Mesodermal cell (in vitro differentiated cells): Measurements from ENCODE around the gene TCF7L1.
"Not testable (repeated sequence)": the region's sequence is repeated elsewhere in the genome, so short reads cannot be mapped to it uniquely, and the experiment has no call there.

Experiments used
- H3K27ac ChIP-seq: 2 replicates; pipeline ENCODE4 v1.7.0; 2013; ENCODE audit warnings: mild to moderate bottlenecking, low read depth, low read length, moderate library complexity; ENCODE audit not compliant: severe bottlenecking
- H3K36me3 ChIP-seq: 2 replicates; pipeline ENCODE4 v1.7.1; 2013; ENCODE audit warnings: mild to moderate bottlenecking, low read length, moderate library complexity; ENCODE audit not compliant: control insufficient read depth, insufficient read depth
- H3K4me1 ChIP-seq: one replicate; pipeline ENCODE4 v1.7.1; 2013; ENCODE audit warnings: mild to moderate bottlenecking, low read length; ENCODE audit not compliant: insufficient read depth, control insufficient read depth, poor library complexity, severe bottlenecking
- H3K4me3 ChIP-seq: 2 replicates; pipeline ENCODE4 v1.7.0; 2013; ENCODE audit warnings: low read length, control low read depth, mild to moderate bottlenecking; ENCODE audit not compliant: insufficient read depth, poor library complexity, severe bottlenecking; ENCODE audit errors: extremely low read depth
- H3K9me3 ChIP-seq: 2 replicates; pipeline ENCODE4 v1.7.1; 2013; ENCODE audit warnings: mild to moderate bottlenecking, low read length, moderate library complexity; ENCODE audit not compliant: control insufficient read depth
- WGBS, 2 experiments: methylation state at CpG; one replicate each; pipeline ENCODE4 v1.1.5; 2013; ENCODE audit warnings: missing lambda C conversion rate in 2 of 2; ENCODE audit not compliant: insufficient coverage in 2 of 2; 5-methylcytosine and 5-hydroxymethylcytosine counted together

TCF7L1 gene

GRCh38 chr2:85210511-85210910 lies 77.3 kb downstream of the TCF7L1 start:
- Histone ChIP-seq H3K27ac (no peak overlapping the region), H3K36me3 (peaks cover 4% of the 10 kb centered on the region), H3K4me1 (peaks cover 17% of the 10 kb centered on the region), H3K9me3 (no peaks in the 10 kb centered on the region), H3K4me3 (no peak overlapping the region)
- WGBS, 2 experiments = 91 to 96% methylated on average over 1 to 4 of the region's 7 CpGs

GRCh38 chr2:85211606-85212005 lies 78.4 kb downstream of the TCF7L1 start:
- not testable (repeated sequence) for H3K9me3 ChIP-seq, H3K27ac ChIP-seq, H3K36me3 ChIP-seq, H3K4me3 ChIP-seq
- H3K4me1 ChIP-seq = peaks cover 24% of the 10 kb centered on the region
- 94 to 100% methylated on average over 4 to 9 of the region's 9 CpGs for WGBS, 2 experiments

- H3K9me3 ChIP-seq = no peaks in the 10 kb centered on the region
- H3K4me1 ChIP-seq = peaks cover 24% of the 10 kb centered on the region
- H3K4me3 ChIP-seq = no peak overlapping the region
- no peak overlapping the region for H3K27ac ChIP-seq
- 65 to 100% methylated on average over 2 to 3 of the region's 3 CpGs for WGBS, 2 experiments
- peaks cover 4% of the 10 kb centered on the region for H3K36me3 ChIP-seq
These were observed 79.6 kb downstream of the TCF7L1 start for GRCh38 chr2:85212841-85213240.

- Histone ChIP-seq H3K9me3 (no peaks in the 10 kb centered on the region), H3K4me1 (peaks cover 24% of the 10 kb centered on the region), H3K36me3 (peaks cover 4% of the 10 kb centered on the region), H3K4me3 (no peak overlapping the region), H3K27ac (no peak overlapping the region)
- WGBS, 2 experiments = 100% methylated on average over 1 of the region's 2 CpGs
These were observed 80.2 kb downstream of the TCF7L1 start for GRCh38 chr2:85213404-85213803.

- H3K9me3 ChIP-seq = no peaks in the 10 kb centered on the region
- WGBS, 2 experiments = 85 to 86% methylated on average over 8 to 11 of the region's 15 CpGs
- H3K4me3 ChIP-seq = no peak overlapping the region
- peaks cover 4% of the 10 kb centered on the region for H3K36me3 ChIP-seq
- H3K4me1 ChIP-seq = peaks cover 24% of the 10 kb centered on the region
- H3K27ac ChIP-seq = no peak overlapping the region
These were observed 80.8 kb downstream of the TCF7L1 start for GRCh38 chr2:85213901-85214512.

- 70 to 75% methylated on average over 9 of the region's 9 CpGs for WGBS, 2 experiments
- Histone ChIP-seq H3K4me1 (peaks cover 24% of the 10 kb centered on the region), H3K27ac (peak overlapping the region; percentile 72), H3K9me3 (no peaks in the 10 kb centered on the region), H3K36me3 (peaks cover 4% of the 10 kb centered on the region), H3K4me3 (no peak overlapping the region)
These were observed 81.9 kb downstream of the TCF7L1 start for GRCh38 chr2:85215081-85215447.

- Histone ChIP-seq H3K36me3 (peaks cover 4% of the 10 kb centered on the region), H3K27ac (peak overlapping the region; percentile 97), H3K4me1 (peaks cover 24% of the 10 kb centered on the region), H3K9me3 (no peaks in the 10 kb centered on the region), H3K4me3 (no peak overlapping the region)
- 71 to 72% methylated on average over 10 to 12 of the region's 18 CpGs for WGBS, 2 experiments
These were observed 82.5 kb downstream of the TCF7L1 start for GRCh38 chr2:85215448-85216401.

GRCh38 chr2:85216927-85217326 lies 83.7 kb downstream of the TCF7L1 start:
- Histone ChIP-seq H3K4me1 (peaks cover 21% of the 10 kb centered on the region), H3K4me3 (no peak overlapping the region), H3K36me3 (no peaks in the 10 kb centered on the region), H3K9me3 (no peaks in the 10 kb centered on the region), H3K27ac (no peak overlapping the region)
- 100% methylated on average over 3 of the region's 4 CpGs for WGBS, 2 experiments

- no peaks in the 10 kb centered on the region for H3K36me3 ChIP-seq
- H3K4me3 ChIP-seq = no peak overlapping the region
- peaks cover 3% of the 10 kb centered on the region for H3K4me1 ChIP-seq
- no peaks in the 10 kb centered on the region for H3K9me3 ChIP-seq
- H3K27ac ChIP-seq = no peak overlapping the region
- 89 to 93% methylated on average over 1 to 5 of the region's 8 CpGs for WGBS, 2 experiments
These were observed 88.0 kb downstream of the TCF7L1 start for GRCh38 chr2:85221067-85221691.

- H3K4me1 ChIP-seq = no peaks in the 10 kb centered on the region
- WGBS, 2 experiments = 100% methylated on average over 1 to 2 of the region's 3 CpGs
- no peak overlapping the region for H3K27ac ChIP-seq
These were observed 89.6 kb downstream of the TCF7L1 start for GRCh38 chr2:85222792-85223191.

More at GRCh38 chr2:85222792-85223191, 89.6 kb downstream of the TCF7L1 start:
- Histone ChIP-seq H3K36me3 (no peaks in the 10 kb centered on the region), H3K4me3 (no peak overlapping the region), H3K9me3 (no peaks in the 10 kb centered on the region)
